Measurements from ENCODE around the gene C4orf50.
"Not testable (repeated sequence)": the region's sequence is repeated elsewhere in the genome, so short reads cannot be mapped to it uniquely, and the experiment has no call there.

Gene C4orf50

DNA sequence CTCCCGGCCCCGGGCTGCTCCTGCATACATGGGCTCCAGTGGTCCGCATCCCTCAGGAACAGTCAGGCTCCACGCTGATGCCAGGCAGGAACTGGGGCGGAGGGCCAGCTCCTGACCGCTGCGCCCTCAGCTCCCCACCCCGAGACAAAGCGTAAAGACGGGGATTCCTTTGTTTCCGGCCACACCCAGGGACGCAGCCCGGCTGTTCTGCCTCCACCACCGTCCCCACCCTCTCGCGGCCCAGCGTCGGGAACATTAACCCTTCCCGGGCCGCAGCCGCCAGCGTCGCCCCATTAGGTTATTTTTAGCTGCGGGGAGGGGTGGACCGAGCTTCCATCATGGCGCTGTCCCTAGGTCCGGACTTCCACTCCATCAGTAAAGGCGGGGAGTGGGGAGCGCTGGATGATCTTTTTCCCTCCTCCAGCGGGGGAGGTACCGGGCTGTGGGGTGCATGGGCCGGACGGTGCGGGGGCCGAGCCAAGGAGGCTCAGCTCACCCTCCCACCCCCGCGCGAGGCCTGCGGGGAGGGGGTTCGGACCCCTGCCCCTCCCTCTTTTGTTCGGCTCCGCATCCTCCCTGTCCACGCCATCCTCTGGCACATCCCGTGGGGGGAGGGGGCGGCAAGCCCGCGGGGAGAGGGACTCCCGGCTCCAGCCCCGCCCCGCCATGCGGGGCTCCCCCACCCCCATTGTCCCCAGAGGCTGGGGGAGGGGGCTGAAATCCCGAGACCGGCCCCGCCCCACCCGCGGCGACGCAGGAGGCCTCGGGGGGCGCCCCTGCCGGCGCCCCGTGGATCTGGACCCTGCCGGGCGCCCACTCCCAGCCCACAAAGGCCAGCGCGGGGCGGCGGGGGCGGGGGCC lies 130.6 kb downstream of the C4orf50 start:
- peak; percentile 51 to 68 for DNase-seq

GRCh38 chr4:5887011-5887360 lies 131.2 kb downstream of the C4orf50 start:
- peak in 1 of 2 experiments; percentile 67 for DNase-seq

DNA sequence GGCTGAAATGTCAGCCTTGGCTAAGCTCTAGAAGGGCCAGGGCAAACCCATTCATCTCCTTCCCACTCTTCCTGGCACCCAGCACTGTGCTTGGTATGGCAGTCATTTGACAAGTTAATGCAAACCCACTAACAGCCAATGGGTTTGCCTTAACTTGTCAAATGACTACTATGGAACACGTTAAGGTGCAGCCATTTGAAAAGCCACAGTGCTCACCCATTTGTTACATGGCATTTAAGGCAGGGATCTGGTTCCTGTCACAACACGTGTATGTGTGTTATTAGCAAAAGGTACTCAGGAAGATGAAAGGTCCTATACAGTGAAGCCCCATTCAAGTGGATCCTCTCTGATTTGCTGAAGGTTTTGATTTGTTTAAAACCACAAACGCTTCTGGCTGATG lies 132.5 kb downstream of the C4orf50 start:
- DNase-seq, result no peak

- no peak for DNase-seq
Measured at GRCh38 chr4:5884796-5885195, 133.4 kb downstream of the C4orf50 start.

- DNase-seq, result no peak
Measured at GRCh38 chr4:5883916-5884315, 134.3 kb downstream of the C4orf50 start.

- no peak for DNase-seq
Measured at GRCh38 chr4:5882947-5883346, 135.3 kb downstream of the C4orf50 start.

- DNase-seq, result no peak
Measured at GRCh38 chr4:5881340-5881739, 136.9 kb downstream of the C4orf50 start.

DNA sequence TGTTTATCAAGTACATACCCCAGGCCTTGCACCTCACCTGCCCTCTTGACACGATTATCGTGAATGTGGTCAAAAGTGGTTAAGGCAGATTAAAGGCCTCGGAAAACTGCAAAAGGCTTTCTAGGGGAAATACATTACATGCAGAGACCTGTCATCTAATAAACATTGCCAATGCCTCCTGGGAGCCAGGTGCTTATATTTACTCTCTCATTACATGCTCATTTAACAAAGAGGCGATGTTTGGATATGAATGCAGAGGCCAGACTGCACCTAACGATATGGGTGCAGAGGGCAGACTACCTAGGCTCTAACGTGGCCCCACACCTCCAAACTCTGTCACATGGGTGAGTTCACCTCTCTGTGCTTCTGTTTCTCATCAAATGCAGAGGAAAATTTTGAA lies 139.9 kb downstream of the C4orf50 start:
- DNase-seq, result peak; percentile 57 to 86

DNA sequence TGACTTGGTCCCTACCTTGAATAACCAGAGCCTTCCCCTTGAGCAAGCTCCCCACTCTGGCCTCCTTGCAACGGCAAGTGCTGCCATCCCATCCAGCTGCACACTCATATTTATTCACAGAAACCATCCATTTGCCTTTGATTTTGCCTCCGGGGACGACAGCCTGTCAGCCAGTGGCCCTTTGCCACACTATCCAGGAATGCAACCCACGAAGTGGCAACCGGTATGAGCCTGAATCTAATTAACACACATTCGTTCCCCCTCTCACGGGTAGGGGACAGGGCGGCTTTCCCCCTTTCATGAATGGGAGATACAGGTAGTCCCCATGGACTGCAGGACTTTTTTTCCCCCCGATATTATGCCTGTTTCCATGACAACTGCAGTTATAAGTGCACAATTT lies 140.8 kb downstream of the C4orf50 start:
- DNase-seq, result no peak

DNA sequence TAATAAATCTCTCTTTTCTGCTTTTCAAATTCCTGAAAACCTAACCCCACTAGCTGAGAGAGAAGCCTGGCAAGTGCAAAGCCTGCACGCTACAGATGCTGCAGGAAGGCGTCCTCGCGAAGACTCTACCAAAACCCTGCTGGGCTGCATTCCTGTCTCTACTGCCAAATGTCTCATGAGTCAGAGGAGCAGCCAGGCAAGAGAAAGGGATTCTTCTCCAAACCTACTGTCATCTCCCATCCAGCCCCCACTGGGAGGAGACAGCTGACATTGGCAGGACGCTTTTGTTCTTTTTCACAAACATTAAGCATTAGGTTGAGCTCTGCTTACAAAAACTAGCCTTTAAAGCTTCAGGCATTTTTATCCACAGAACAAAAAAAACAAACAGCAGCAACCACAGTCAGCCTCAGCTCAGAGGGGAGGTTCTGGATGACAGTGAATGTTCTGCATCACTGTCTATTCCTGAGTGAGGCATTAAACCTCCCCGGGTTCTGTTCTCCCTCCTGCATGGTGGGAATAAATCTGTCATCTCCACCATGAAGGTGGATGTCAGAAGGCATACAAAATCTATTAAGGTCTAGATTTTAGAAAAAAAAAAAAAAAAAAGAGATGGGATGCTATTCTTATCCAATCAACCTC lies 143.3 kb downstream of the C4orf50 start:
- peak in 1 of 2 experiments; percentile 48 for DNase-seq

DNA sequence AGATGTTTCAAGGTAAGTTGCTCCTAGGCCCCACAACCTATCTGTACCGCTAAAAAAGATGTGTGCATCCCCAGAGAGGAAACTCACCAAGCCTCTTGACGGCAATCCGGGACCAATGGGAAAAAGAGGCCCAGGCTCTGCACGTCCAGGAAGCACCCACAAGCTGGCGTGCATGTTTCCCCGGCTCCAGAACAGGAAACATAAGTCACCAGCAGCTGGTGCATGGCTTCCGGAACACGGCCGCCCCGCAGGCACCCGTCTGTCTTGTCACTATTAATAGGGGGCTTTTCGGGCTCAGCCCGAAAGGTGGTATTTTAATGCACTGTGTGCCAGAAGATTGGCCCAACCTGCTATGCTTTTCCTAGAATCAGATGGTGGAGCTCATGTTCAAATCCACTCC lies 147.5 kb downstream of the C4orf50 start:
- DNase-seq, result no peak

DNA sequence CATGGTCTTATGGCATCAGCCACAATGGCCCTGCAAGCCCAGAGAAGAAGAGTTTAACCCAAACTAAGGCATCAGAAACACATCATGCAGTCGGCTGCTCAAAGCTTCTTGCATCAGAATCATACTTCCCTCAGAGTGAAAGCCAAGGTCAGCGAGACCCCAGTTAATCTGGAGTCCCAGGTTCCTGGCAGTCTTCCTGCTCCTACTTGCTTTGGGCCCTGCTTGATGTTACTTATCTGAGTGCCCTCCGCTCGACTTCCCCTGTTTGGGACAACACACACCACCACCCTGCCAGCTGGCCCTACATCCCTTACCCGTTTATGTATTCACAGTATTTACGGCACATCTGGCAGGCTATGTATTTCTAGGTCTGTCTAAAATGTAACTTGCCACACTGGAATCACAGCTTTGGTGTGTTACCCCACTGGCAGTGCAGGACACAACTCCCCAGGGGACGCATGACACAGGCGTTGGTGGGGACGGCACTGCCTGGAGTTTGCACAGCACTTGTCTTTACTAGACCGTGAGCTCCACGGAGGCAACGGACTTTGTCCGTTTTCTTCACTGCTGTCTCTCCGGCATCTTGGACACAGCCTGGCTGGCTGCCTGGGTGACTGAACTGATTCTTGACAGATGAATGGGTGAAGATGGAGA lies 148.1 kb downstream of the C4orf50 start:
- DNase-seq, result no peak

- no peak for DNase-seq
Measured at GRCh38 chr4:5867866-5868265, 150.4 kb downstream of the C4orf50 start.

- DNase-seq, result no peak
Measured at GRCh38 chr4:5866841-5867813, 151.1 kb downstream of the C4orf50 start.

GRCh38 chr4:5865896-5866599 lies 152.2 kb downstream of the C4orf50 start:
- no peak for DNase-seq

- DNase-seq, result no peak
Measured at GRCh38 chr4:5863461-5864113, 154.6 kb downstream of the C4orf50 start.

DNA sequence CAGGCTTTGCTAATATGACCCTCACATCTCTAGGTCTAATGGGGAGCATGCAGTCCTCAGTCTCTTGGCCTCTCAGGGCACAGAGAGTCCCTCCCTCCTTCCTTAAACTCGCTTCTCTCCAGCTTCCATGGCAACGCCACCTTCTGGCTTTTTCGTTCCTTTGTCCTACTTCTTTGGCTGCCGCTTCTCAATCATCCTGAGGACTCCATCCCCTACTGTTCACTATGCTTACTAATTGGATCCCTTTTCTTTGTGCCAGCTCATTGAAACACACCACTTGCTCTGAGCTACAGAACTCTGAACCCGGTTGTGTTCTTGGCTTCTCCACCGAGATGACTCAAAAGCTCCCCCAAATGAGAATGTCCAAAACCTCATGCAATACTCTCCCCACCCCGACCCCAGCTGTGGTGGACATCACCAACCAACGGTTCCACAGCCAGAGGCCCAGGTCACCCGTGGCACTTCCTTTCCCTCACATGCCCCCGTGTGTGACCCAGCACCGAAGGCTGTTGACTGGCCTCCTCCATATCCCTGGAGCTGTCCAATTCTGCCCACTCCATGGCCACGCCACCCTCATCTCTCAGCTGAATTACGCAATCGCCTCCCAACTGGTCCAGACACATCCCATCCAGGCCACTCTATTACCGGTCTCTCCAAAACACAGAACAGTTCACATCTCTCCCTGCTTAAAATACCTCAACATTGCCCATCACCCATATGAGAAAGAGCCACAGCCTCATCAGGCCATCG lies 160.0 kb downstream of the C4orf50 start:
- DNase-seq, result no peak

GRCh38 chr4:5857199-5857598 lies 161.0 kb downstream of the C4orf50 start:
- DNase-seq, result no peak

DNA sequence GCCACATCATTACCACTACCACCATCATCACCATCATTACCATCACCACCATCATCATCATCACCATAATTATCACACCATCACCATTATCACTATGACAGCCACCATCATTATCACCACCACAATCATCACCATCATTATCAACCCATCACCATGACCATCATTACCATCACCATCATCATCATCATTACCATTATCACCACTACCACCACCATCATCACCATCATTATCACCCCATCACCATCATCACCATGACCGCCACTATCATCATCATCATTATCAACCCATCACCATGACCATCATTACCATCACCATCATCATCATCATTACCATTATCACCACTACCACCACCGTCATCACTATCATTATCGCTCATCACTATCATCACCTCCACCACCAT lies 161.9 kb downstream of the C4orf50 start:
- DNase-seq, result not testable (repeated sequence)

- no peak for DNase-seq
Measured at GRCh38 chr4:5854929-5855328, 163.3 kb downstream of the C4orf50 start.

All from NCI-H2081 (cell line).